Activated naive CD8-positive, alpha-beta T cell treated with anti-CD3 and anti-CD28 coated beads, Interleukin-2, amount 10 ng/mL, durations not matched to agents 7 days and 5 days (primary cell): ENCODE measurements around the gene ARHGAP11A. TPM values are rescaled to one million over a fixed set of nuclear protein-coding genes. Genes with fewer than 3 reads are reported as not detected.
"Not testable (repeated sequence)": the region's sequence is repeated elsewhere in the genome, so short reads cannot be mapped to it uniquely, and the experiment has no call there.

Source experiments
- ATAC-seq: fragments of 150-1000 bp; cut with Tn5 transposase; one replicate; pipeline ENCODE4 v1.10.0; 2021; ENCODE audit warnings: low read depth, moderate library complexity
- POLR2A ChIA-PET: fragments of 350-600 bp; sonication (Branson Sonifier 250); formaldehyde crosslinking; loops from one replicate; lab custom pipeline; 2021; ENCODE audit warnings: antibody characterized with exemption; lab: Charles Lee
- DNase-seq: peaks from one replicate; pipeline ENCODE4 v3.0.0; 2021
- H3K27ac Mint-ChIP-seq: one replicate; pipeline ENCODE4 v1.8.0; 2022; ENCODE audit warnings: mild to moderate bottlenecking, mixed read lengths
- H3K27me3 Mint-ChIP-seq: one replicate; pipeline ENCODE4 v1.8.0; 2022; ENCODE audit warnings: mild to moderate bottlenecking, moderate library complexity, mixed read lengths
- H3K36me3 Mint-ChIP-seq: one replicate; pipeline ENCODE4 v1.8.0; 2021; ENCODE audit warnings: mild to moderate bottlenecking, mixed read lengths
- H3K4me1 Mint-ChIP-seq: one replicate; pipeline ENCODE4 v1.8.0; 2021; ENCODE audit warnings: mixed read lengths
- H3K4me3 Mint-ChIP-seq: one replicate; pipeline ENCODE4 v1.8.0; 2022; ENCODE audit warnings: mild to moderate bottlenecking, moderate library complexity, mixed read lengths
- H3K9me3 Mint-ChIP-seq: one replicate; pipeline ENCODE4 v1.8.0; 2021; ENCODE audit warnings: mixed read lengths
- total RNA-seq, 2 experiments: library from RNA; stranded (reverse); gene quantifications; one replicate each; pipeline ENCODE4 v1.2.3, GENCODE V29; 2021

Gene ARHGAP11A
- total RNA-seq: 100 to 1,000 TPM in 1 of 2 experiments, 10 to 100 TPM in 1; 96.4 to 108 TPM

- peaks cover 16% of the 10 kb centered on the region for H3K4me1 Mint-ChIP-seq
- peak within 1 kb of the TSS; percentile 100 for H3K4me3 Mint-ChIP-seq
Observed at GRCh38 chr15:32615051-32615870, at the start of gene ARHGAP11A. Gene ARHGAP11A (plus strand): TSS chr15:32615504. CDS start chr15:32616212, 708 bp downstream.

GRCh38 chr15:32568988-32569387 is 46.3 kb upstream of the ARHGAP11A start:
- H3K36me3 Mint-ChIP-seq, H3K9me3 Mint-ChIP-seq, H3K27me3 Mint-ChIP-seq, H3K27ac Mint-ChIP-seq, ATAC-seq, H3K4me1 Mint-ChIP-seq, H3K4me3 Mint-ChIP-seq, DNase-seq, POLR2A ChIA-PET: not testable (repeated sequence)

More at GRCh38 chr15:32615051-32615870, at the start of gene ARHGAP11A:
- H3K9me3 Mint-ChIP-seq, POLR2A ChIA-PET, H3K27me3 Mint-ChIP-seq: not testable (repeated sequence)
- peak; percentile 85 for DNase-seq
- peaks cover 19% of the 10 kb centered on the region for H3K36me3 Mint-ChIP-seq
- ATAC-seq: peak; percentile 90
- H3K27ac Mint-ChIP-seq: peak within 1 kb of the TSS; percentile 99

DNA sequence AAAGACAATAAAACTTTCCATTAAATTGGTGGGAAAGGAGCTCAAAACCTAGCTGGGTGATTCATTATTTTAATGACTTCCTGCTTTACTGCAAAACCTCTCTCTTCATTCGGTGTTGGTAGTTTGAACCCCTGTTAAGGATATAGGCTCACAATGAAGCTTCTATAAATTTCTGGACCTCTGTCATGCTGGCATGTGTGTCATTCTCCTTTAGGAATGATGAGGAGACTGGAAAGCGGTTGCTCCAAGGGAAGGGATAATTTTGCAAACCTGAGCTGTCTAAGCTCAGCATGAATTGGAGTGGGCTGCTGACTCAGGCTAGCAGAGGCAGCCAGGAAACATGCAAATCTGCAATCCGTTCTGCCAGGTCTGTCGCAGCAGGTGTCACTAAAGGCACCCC is 36.8 kb upstream of the ARHGAP11A start:
- H3K27me3 Mint-ChIP-seq, ATAC-seq, H3K4me1 Mint-ChIP-seq, H3K9me3 Mint-ChIP-seq, DNase-seq, H3K36me3 Mint-ChIP-seq, POLR2A ChIA-PET: not testable (repeated sequence)
- H3K27ac Mint-ChIP-seq: peak overlapping the region; percentile 90
- H3K4me3 Mint-ChIP-seq: peak overlapping the region; percentile 91

- H3K4me1 Mint-ChIP-seq, H3K27me3 Mint-ChIP-seq, DNase-seq, H3K4me3 Mint-ChIP-seq, H3K36me3 Mint-ChIP-seq, H3K27ac Mint-ChIP-seq, POLR2A ChIA-PET, H3K9me3 Mint-ChIP-seq, ATAC-seq: not testable (repeated sequence)
Observed at GRCh38 chr15:32585844-32586243, 29.5 kb upstream of the ARHGAP11A start.

- H3K4me1 Mint-ChIP-seq, H3K4me3 Mint-ChIP-seq, H3K27me3 Mint-ChIP-seq, H3K36me3 Mint-ChIP-seq, POLR2A ChIA-PET, H3K27ac Mint-ChIP-seq, H3K9me3 Mint-ChIP-seq, ATAC-seq, DNase-seq: not testable (repeated sequence)
Observed at GRCh38 chr15:32593151-32593550, 22.2 kb upstream of the ARHGAP11A start, which contains the start of gene GOLGA8N. Gene GOLGA8N (plus strand): TSS chr15:32593456.

DNA sequence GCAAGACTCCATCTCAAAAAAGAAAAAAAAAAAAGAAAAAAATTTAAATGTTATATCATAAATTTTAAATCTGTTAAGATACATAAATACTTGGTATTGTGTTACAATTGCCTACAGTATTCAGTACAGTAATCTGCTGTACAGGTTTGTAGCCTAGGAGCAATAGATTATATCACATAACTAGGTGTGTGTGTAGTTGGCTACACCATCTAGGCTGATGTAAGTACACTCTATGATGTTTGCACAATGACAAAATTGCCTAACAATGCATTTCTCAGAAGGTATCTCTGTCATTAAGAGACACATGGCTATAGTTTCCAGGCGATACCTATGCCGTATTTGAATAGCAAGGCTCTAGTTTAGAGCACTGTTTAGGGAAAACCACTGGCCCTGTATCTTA is 5.8 kb upstream of the ARHGAP11A start:
- H3K27me3 Mint-ChIP-seq, H3K4me1 Mint-ChIP-seq, H3K36me3 Mint-ChIP-seq, H3K4me3 Mint-ChIP-seq, DNase-seq, H3K27ac Mint-ChIP-seq, ATAC-seq, H3K9me3 Mint-ChIP-seq, POLR2A ChIA-PET: not testable (repeated sequence)

DNA sequence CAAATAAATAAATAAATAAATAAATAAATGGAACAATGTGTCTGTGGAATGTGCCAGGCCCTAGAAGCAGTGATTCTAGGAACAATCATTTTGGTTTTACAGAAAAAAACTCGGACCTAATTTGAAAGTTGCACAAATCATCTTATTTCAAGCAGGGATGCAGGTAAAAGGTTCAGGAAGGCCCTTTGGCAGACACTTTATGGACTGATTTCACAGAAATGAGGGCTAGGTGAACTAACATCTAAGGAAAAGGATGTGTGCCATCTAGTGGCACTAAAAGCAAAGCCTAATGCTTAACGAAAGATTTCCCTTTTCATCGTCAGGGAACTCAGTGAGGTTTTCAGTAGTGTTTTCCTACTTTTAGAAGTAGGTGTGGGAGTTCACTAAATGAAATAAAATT is 4.6 kb upstream of the ARHGAP11A start:
- H3K27ac Mint-ChIP-seq, ATAC-seq, H3K4me1 Mint-ChIP-seq, H3K9me3 Mint-ChIP-seq, H3K36me3 Mint-ChIP-seq, H3K27me3 Mint-ChIP-seq, H3K4me3 Mint-ChIP-seq, POLR2A ChIA-PET, DNase-seq: not testable (repeated sequence)

- Mint-ChIP-seq H3K36me3 (peaks cover 19% of the 10 kb centered on the region), H3K4me1 (peaks cover 16% of the 10 kb centered on the region), H3K27ac (peak overlapping the region; percentile 99), H3K4me3 (peak overlapping the region; percentile 100)
- DNase-seq: peak; percentile 50
- POLR2A ChIA-PET, H3K9me3 Mint-ChIP-seq, H3K27me3 Mint-ChIP-seq: not testable (repeated sequence)
- ATAC-seq: peak; percentile 18
Observed at GRCh38 chr15:32614712-32615050, 623 bp upstream of the ARHGAP11A start.

DNA sequence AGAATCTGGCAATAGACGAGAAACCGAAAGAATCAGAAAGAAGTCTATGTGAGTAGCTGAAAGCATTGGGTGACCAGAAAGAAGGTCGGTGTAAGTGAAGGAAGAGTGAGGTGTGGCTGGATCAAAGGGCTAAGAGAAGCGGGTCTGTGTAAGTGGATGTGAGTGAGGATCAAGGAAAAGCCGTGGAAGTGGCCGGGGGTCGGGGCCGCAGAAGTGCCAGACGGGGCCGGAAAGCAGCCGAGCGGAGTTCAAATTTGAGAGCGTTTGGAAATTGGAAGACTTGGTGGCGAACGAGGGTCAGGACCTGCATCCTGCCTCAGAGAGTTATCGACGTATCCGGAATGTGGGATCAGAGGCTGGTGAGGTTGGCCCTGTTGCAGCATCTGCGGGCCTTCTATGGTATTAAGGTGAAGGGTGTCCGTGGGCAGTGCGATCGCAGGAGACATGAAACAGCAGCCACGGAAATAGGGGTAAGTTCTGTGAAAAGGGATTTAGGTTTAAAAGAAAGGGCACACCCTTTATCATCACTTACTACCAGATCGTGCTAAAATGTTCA is 645 bp downstream of the ARHGAP11A start:
- POLR2A ChIA-PET, H3K9me3 Mint-ChIP-seq, DNase-seq, H3K27me3 Mint-ChIP-seq: not testable (repeated sequence)
- H3K4me1 Mint-ChIP-seq: peaks cover 14% of the 10 kb centered on the region
- H3K27ac Mint-ChIP-seq: peak overlapping the region; percentile 99
- peak; percentile 11 for ATAC-seq
- peaks cover 19% of the 10 kb centered on the region for H3K36me3 Mint-ChIP-seq
- peak overlapping the region; percentile 100 for H3K4me3 Mint-ChIP-seq

DNA sequence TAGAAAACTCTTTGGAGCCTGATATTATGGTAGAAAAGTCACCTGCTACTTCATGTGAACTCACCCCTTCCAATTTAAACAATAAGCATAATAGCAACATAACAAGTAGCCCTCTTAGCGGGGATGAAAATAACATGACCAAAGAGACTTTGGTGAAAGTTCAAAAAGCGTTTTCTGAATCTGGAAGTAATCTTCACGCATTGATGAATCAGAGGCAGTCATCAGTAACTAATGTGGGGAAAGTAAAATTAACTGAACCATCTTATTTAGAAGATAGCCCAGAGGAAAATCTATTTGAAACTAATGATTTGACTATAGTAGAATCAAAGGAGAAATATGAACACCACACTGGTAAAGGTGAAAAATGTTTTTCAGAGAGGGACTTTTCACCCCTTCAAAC is 21.1 kb downstream of the ARHGAP11A start:
- no peak for ATAC-seq
- Mint-ChIP-seq H3K4me1 (peaks cover 8% of the 10 kb centered on the region), H3K36me3 (peaks cover 49% of the 10 kb centered on the region)

GRCh38 chr15:32636908-32637567 is 21.7 kb downstream of the ARHGAP11A start:
- H3K9me3 Mint-ChIP-seq: no peaks in the 10 kb centered on the region
- no peak overlapping the region for H3K4me3 Mint-ChIP-seq
- ATAC-seq (no peak), DNase-seq (no peak)
- POLR2A ChIA-PET: no interaction called here
- no peaks in the 10 kb centered on the region for H3K27me3 Mint-ChIP-seq
- peaks cover 49% of the 10 kb centered on the region for H3K36me3 Mint-ChIP-seq
- no peak overlapping the region for H3K27ac Mint-ChIP-seq
- peaks cover 8% of the 10 kb centered on the region for H3K4me1 Mint-ChIP-seq

More for the DNA sequence above, 21.1 kb downstream of the ARHGAP11A start:
- Mint-ChIP-seq H3K27ac (no peak overlapping the region), H3K27me3 (no peaks in the 10 kb centered on the region), H3K4me3 (no peak overlapping the region), H3K9me3 (no peaks in the 10 kb centered on the region)
- POLR2A ChIA-PET: no interaction called here
- DNase-seq: no peak

GRCh38 chr15:32637704-32638103 is 22.4 kb downstream of the ARHGAP11A start:
- DNase-seq: no peak
- POLR2A ChIA-PET: no interaction called here
- no peak overlapping the region for H3K27ac Mint-ChIP-seq
- H3K4me3 Mint-ChIP-seq: no peak overlapping the region
- H3K4me1 Mint-ChIP-seq: peaks cover 8% of the 10 kb centered on the region
- no peaks in the 10 kb centered on the region for H3K9me3 Mint-ChIP-seq
- H3K27me3 Mint-ChIP-seq: no peaks in the 10 kb centered on the region
- ATAC-seq: no peak
- H3K36me3 Mint-ChIP-seq: peaks cover 49% of the 10 kb centered on the region

DNA sequence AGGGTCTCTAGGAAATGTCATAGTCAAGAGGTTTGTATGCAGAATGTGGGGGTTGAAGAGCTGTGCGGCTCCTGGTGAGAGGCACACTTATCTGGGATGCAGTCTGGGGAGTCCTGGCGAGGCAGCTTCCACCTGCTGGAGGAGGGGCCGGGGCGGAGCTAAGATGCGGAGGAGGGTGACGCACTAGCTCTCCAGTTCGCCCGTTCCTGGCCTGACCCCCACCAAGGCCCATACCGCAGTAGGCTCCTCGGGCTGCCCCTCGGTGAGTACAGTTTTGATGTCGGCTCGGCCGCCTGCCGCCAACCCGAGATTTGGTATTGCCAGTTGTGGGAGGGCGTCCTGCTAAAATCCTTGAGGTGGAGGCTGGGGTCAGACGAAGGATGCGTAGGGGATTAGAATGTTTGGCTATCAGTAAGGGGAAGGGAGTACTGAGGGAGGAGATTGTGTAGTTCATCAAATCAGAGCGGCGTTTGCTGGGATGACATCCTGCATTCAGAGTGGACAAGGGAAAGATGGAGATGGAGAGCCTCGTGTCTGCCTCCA is 26.3 kb downstream of the ARHGAP11A start, which contains the start of gene SCG5:
SCG5 (plus strand) TSS at position 194 of the 543 bp plus-strand sequence. CDS start 1,883 bp downstream, outside the sequence.
- POLR2A ChIA-PET: no interaction called here
- no peak for ATAC-seq
- no peaks in the 10 kb centered on the region for H3K9me3 Mint-ChIP-seq
- H3K27ac Mint-ChIP-seq: no peak within 1 kb of the TSS
- no peak within 1 kb of the TSS for H3K4me3 Mint-ChIP-seq
- peaks cover 4% of the 10 kb centered on the region for H3K4me1 Mint-ChIP-seq
- no peaks in the 10 kb centered on the region for H3K27me3 Mint-ChIP-seq
- H3K36me3 Mint-ChIP-seq: peaks cover 32% of the 10 kb centered on the region
- DNase-seq: no peak
